Tibial nerve (tissue), 4 donors: ENCODE measurements around the gene KCNN1. TPM values are rescaled to one million over a fixed set of nuclear protein-coding genes. Genes with fewer than 3 reads are reported as not detected.
A peak's percentile ranks its signal among the peaks of the same experiment; 100 is the strongest.

ENCODE experiments used
- DNase-seq, 2 donors: peaks; one replicate each; pipeline ENCODE4 v3.0.0-alpha.2; 2019; ENCODE audit warnings: low spot score in 2 of 2
- H3K27ac ChIP-seq, 4 donors: fragments of 200-600 bp; sonication (generic) in 3 of 4; one replicate each; pipeline ENCODE4 v1.5.1; 2017 to 2019; ENCODE audit warnings: mild to moderate bottlenecking in 1 of 4
- H3K27me3 ChIP-seq, 2 donors: fragments of 200-600 bp; sonication (generic) in 1 of 2; one replicate each; pipeline versions ENCODE4 v1.5.1 to v1.6.0; 2017 to 2019
- H3K36me3 ChIP-seq, 3 donors: fragments of 200-600 bp; sonication (generic); one replicate each; pipeline ENCODE4 v1.5.1; 2018 to 2019
- H3K4me1 ChIP-seq, 4 donors: fragments of 200-600 bp; sonication (generic) in 3 of 4; one replicate each; pipeline ENCODE4 v1.5.1; 2017 to 2019
- H3K4me3 ChIP-seq, 4 donors: fragments of 200-600 bp; sonication (generic) in 3 of 4; one replicate each; pipeline ENCODE4 v1.5.1; 2017 to 2019; ENCODE audit warnings: mild to moderate bottlenecking in 1 of 4, moderate library complexity in 1 of 4
- H3K9me3 ChIP-seq, 4 donors: fragments of 200-600 bp; sonication (generic) in 3 of 4; one replicate each; pipeline ENCODE4 v1.5.1; 2017 to 2019
- CTCF ChIP-seq, 5 experiments: fragments of 200-600 bp in 3 of 5; fragments of 450-650 bp in 2 of 5; sonication (generic) in 3 of 5; IDR thresholded peaks; one replicate each; pipeline ENCODE4 v1.5.1; 2016 to 2019; ENCODE audit warnings: antibody characterized with exemption in 5 of 5, mild to moderate bottlenecking in 3 of 5, moderate library complexity in 2 of 5
- EP300 ChIP-seq, 2 donors: sonication (generic); formaldehyde crosslinking; IDR thresholded peaks; one replicate each; pipeline ENCODE4 v1.6.1; 2017; ENCODE audit warnings: antibody characterized with exemption in 2 of 2, mild to moderate bottlenecking in 1 of 2
- POLR2A ChIP-seq, 2 donors: fragments of 450-650 bp; IDR thresholded peaks; one replicate each; pipeline ENCODE4 v1.6.1; 2017; ENCODE audit warnings: antibody characterized with exemption in 2 of 2, mild to moderate bottlenecking in 2 of 2, moderate library complexity in 2 of 2
- WGBS, 2 donors: methylation state at CpG; one replicate each; pipeline ENCODE4 v1.1.5; 2018; 5-methylcytosine and 5-hydroxymethylcytosine counted together
- total RNA-seq, 4 donors: library from RNA; depleted of rRNA; stranded (reverse); fragments of >200 nt; gene quantifications; one replicate each; pipeline ENCODE4 v1.1.0, GENCODE V29; 2016

KCNN1 gene
- total RNA-seq, 4 donors from 2014 or later, result under 0.01 TPM; not detected in 3

DNA sequence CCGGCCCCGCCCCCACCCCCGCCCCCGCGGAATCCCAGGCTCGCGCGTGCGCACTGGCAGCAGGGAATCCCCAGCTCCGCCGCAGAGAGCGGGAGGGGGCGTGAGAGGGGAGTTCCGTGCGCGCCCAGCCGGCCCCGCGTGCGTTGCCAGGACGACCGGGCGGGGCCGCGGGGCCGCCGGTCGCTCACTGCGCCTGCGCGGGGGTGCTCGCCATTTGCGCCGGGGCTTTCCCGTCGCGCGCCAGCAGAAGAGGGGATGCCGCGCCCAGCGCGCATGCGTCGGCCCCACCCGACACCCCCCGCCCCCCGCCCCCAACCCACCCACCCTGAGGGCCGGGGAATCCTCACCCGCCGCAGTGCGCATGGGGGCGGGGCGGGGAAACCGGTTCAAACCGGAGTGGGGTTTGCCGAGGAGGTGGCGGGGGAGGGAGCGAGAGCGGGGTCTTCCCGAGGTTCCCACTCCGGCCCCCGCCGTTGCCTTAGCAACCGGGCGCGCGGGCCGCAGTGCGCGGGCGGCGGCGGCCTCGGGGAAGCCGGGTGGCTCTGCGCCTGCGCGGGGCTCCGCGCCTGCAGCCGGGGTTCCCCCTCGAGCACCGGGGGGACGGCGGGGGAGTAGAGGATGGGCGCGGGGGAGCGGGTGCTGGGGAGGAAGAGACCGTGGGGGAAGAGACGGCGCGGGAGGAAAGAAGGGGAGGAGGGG is 18.9 kb upstream of the KCNN1 start:
- Histone ChIP-seq H3K9me3 (no peaks in the 10 kb centered on the region), H3K27ac (peak overlapping the region in 3 of 4 donors; percentile 61 to 81 (median 62)), H3K27me3 (peaks cover 6 to 44% of the 10 kb centered on the region in 2 donors), H3K4me3 (peak overlapping the region; percentile 48 to 91 (median 74)), H3K36me3 (peaks cover 0 to 22% (median 0%) of the 10 kb centered on the region in 3 donors), H3K4me1 (peaks cover 0 to 60% (median 31%) of the 10 kb centered on the region in 4 donors)
- 0% methylated on average over 16 to 22 of the region's 92 CpGs for WGBS, 2 donors
- TF ChIP-seq CTCF (IDR thresholded peaks at IDR 0.05) (no peak), EP300 (IDR thresholded peaks at IDR 0.05) (no peak), POLR2A (IDR thresholded peaks at IDR 0.05) (no peak)
- DNase-seq, result peak; percentile 63 to 68

DNA sequence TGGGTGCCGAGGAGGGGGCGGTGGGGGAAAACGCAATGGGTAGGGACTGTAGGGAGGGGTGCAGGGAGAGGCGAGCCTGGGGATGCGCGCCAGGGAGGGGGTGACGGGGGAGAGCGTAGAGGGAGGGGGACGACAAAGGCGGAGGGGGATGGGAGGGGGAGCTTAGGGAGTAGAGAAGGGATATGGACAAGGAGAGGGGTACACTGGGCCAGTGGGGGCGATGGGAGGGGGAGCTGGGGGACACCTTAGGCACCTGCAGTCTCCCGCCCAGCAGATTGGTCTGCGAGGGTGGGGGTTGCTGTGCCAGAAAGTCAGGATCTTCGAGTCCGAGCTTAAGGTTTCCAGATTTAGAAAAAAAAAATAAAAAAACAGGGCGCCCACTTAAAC is 18.4 kb upstream of the KCNN1 start:
- no peaks in the 10 kb centered on the region for H3K9me3 ChIP-seq
- TF ChIP-seq EP300 (IDR thresholded peaks at IDR 0.05) (no peak), POLR2A (IDR thresholded peaks at IDR 0.05) (no peak), CTCF (IDR thresholded peaks at IDR 0.05) (no peak)
- peaks cover 6 to 49% of the 10 kb centered on the region in 2 donors for H3K27me3 ChIP-seq
- 0% methylated on average over 13 to 14 of the region's 16 CpGs for WGBS, 2 donors
- peaks cover 0 to 17% (median 0%) of the 10 kb centered on the region in 3 donors for H3K36me3 ChIP-seq
- H3K4me1 ChIP-seq, result peaks cover 0 to 61% (median 31%) of the 10 kb centered on the region in 4 donors
- H3K27ac ChIP-seq, result peak overlapping the region in 1 of 4 donors; percentile 81
- H3K4me3 ChIP-seq, result peak overlapping the region; percentile 48 to 91 (median 74)
- no peak for DNase-seq

- no peak overlapping the region for H3K27ac ChIP-seq
- H3K9me3 ChIP-seq, result no peaks in the 10 kb centered on the region
- WGBS, 2 donors, result 23 to 29% methylated on average over 45 to 49 of the region's 49 CpGs
- H3K36me3 ChIP-seq, result peaks cover 0 to 10% (median 0%) of the 10 kb centered on the region in 3 donors
- H3K27me3 ChIP-seq, result peaks cover 6 to 57% of the 10 kb centered on the region in 2 donors
- DNase-seq, result no peak
- no peak for TF ChIP-seq CTCF (IDR thresholded peaks at IDR 0.05)
- no peak for TF ChIP-seq POLR2A (IDR thresholded peaks at IDR 0.05)
- no peak for TF ChIP-seq EP300 (IDR thresholded peaks at IDR 0.05)
- H3K4me3 ChIP-seq, result peak overlapping the region in 1 of 4 donors; percentile 91
- peaks cover 0 to 61% (median 31%) of the 10 kb centered on the region in 4 donors for H3K4me1 ChIP-seq
Measured at GRCh38 chr19:17948931-17949930, 17.7 kb upstream of the KCNN1 start.

DNA sequence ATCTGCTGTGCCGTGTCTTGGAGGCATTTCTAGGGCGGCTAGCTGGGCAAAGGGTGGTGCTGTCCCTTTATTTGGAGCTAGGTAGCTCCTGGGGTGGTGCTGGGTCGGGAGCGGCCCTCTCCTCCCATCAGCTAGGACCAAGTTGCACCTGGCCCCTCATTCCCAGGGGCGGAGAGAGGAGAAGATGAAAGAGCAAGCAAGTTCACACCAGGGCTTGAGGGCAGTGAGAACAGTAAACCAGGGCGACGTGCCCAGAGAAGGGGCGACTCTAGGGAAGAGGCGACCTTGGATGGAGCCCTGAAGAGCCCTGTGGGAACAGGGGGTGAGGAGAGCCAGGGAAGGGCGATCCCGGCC is 17.0 kb upstream of the KCNN1 start:
- H3K27ac ChIP-seq, result no peak overlapping the region
- H3K36me3 ChIP-seq, result peaks cover 0 to 3% (median 0%) of the 10 kb centered on the region in 3 donors
- peaks cover 0 to 61% (median 31%) of the 10 kb centered on the region in 4 donors for H3K4me1 ChIP-seq
- DNase-seq, result no peak
- H3K4me3 ChIP-seq, result no peak overlapping the region
- TF ChIP-seq EP300 (IDR thresholded peaks at IDR 0.05), result no peak
- TF ChIP-seq POLR2A (IDR thresholded peaks at IDR 0.05), result no peak
- no peaks in the 10 kb centered on the region for H3K9me3 ChIP-seq
- H3K27me3 ChIP-seq, result peaks cover 6 to 64% of the 10 kb centered on the region in 2 donors
- WGBS, 2 donors, result 14 to 19% methylated on average over 10 to 11 of the region's 11 CpGs

DNA sequence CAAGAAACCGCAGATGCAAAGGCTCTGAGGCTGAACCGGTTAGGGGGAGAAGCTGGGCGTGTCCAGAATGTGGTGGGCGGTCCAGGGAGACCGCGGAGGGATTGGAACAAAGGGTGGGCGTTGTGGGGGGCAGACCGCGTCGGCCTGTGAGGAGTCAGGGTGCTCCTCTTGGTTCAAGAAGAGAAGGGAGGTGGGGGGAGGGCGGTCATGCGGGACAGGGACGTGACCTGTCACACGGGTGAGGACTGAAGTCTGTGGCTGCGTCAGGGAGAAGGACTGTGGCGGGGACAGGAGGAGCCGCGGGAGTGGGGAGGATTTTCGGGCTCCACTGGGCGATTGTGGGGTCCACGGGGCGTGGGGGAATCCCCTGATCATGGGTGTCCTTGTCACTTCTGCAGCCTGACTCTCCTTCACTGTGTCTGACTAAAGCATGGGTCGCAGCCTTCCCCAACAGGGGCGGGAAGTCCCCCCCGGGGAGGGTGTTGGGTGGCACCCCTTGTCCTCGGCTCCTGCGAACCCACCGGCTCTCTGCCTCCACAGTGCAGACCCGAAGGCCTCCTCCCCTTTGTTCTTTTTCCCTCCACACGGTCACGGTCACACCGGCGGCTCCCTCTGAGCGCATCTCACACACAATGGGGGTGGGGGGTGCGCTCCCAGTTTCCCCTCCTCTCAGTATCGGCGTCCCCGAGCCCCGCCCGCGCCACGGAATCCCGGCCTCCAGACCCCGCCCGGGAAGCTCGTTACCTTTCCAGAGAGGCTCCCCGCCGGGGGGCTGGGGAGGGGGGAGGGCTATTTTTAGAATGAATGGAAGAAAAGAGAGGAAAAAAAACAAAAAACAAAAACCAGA is 16.4 kb upstream of the KCNN1 start:
- TF ChIP-seq CTCF (IDR thresholded peaks at IDR 0.05) (no peak), POLR2A (IDR thresholded peaks at IDR 0.05) (no peak), EP300 (IDR thresholded peaks at IDR 0.05) (no peak)
- Histone ChIP-seq H3K9me3 (no peaks in the 10 kb centered on the region), H3K27ac (no peak overlapping the region), H3K4me3 (no peak overlapping the region), H3K4me1 (peaks cover 0 to 61% (median 31%) of the 10 kb centered on the region in 4 donors), H3K36me3 (no peaks in the 10 kb centered on the region), H3K27me3 (peaks cover 6 to 68% of the 10 kb centered on the region in 2 donors)
- 1 to 3% methylated on average over 45 to 46 of the region's 48 CpGs for WGBS, 2 donors
- DNase-seq, result no peak
